ENCODE results near the gene OR11H7.
"Not testable (repeated sequence)": the region's sequence is repeated elsewhere in the genome, so short reads cannot be mapped to it uniquely, and the experiment has no call there.

OR11H7 gene

GRCh38 chr14:20219033-20219432 is 9.7 kb upstream of the OR11H7 start:
- Mint-ChIP-seq H3K9me3 (no peaks in the 10 kb centered on the region), H3K4me1 (ENCODE audit: low read depth) (no peaks in the 10 kb centered on the region), H3K27me3 (peaks cover 13% of the 10 kb centered on the region), H3K27ac (no peak overlapping the region), H3K36me3 (ENCODE audit: low read depth) (no peaks in the 10 kb centered on the region), H3K4me3 (no peak overlapping the region)
- no peak for DNase-seq

GRCh38 chr14:20223410-20223809 is 5.4 kb upstream of the OR11H7 start, which contains the start of gene OR11H6:
Gene OR11H6, plus strand, starts transcription at chr14:20223710. Its CDS starts 0 bp downstream, at chr14:20223710.
- DNase-seq, result no peak
- Mint-ChIP-seq H3K27ac (no peak within 1 kb of the TSS), H3K36me3 (ENCODE audit: low read depth) (no peaks in the 10 kb centered on the region), H3K4me1 (ENCODE audit: low read depth) (no peaks in the 10 kb centered on the region), H3K4me3 (no peak within 1 kb of the TSS), H3K9me3 (no peaks in the 10 kb centered on the region), H3K27me3 (peaks cover 16% of the 10 kb centered on the region)

GRCh38 chr14:20235415-20235814 is 6.6 kb downstream of the OR11H7 start:
- H3K4me1 Mint-ChIP-seq (ENCODE audit: low read depth); H3K4me3 Mint-ChIP-seq; H3K36me3 Mint-ChIP-seq (ENCODE audit: low read depth); H3K27me3 Mint-ChIP-seq; H3K27ac Mint-ChIP-seq; DNase-seq; H3K9me3 Mint-ChIP-seq: not testable (repeated sequence)

- H3K9me3 Mint-ChIP-seq, result peaks cover 1% of the 10 kb centered on the region
- H3K4me3 Mint-ChIP-seq, result no peak overlapping the region
- no peaks in the 10 kb centered on the region for H3K4me1 Mint-ChIP-seq (ENCODE audit: low read depth)
- no peak for DNase-seq
- H3K27me3 Mint-ChIP-seq, result no peaks in the 10 kb centered on the region
- H3K27ac Mint-ChIP-seq, result no peak overlapping the region
- H3K36me3 Mint-ChIP-seq (ENCODE audit: low read depth), result no peaks in the 10 kb centered on the region
These were observed 19.0 kb downstream of the OR11H7 start for GRCh38 chr14:20247646-20248246.

- Mint-ChIP-seq H3K36me3 (ENCODE audit: low read depth) (peaks cover 11% of the 10 kb centered on the region), H3K4me3 (no peak overlapping the region), H3K27ac (no peak overlapping the region), H3K9me3 (no peaks in the 10 kb centered on the region), H3K27me3 (no peaks in the 10 kb centered on the region), H3K4me1 (ENCODE audit: low read depth) (no peaks in the 10 kb centered on the region)
- no peak for DNase-seq
These were observed 33.9 kb downstream of the OR11H7 start for GRCh38 chr14:20262642-20263128.

GRCh38 chr14:20264361-20264760 is 35.6 kb downstream of the OR11H7 start:
- not testable (repeated sequence) for DNase-seq; H3K9me3 Mint-ChIP-seq; H3K4me3 Mint-ChIP-seq; H3K27ac Mint-ChIP-seq; H3K4me1 Mint-ChIP-seq (ENCODE audit: low read depth); H3K27me3 Mint-ChIP-seq
- H3K36me3 Mint-ChIP-seq (ENCODE audit: low read depth), result peaks cover 11% of the 10 kb centered on the region

GRCh38 chr14:20274062-20274461 is 45.3 kb downstream of the OR11H7 start:
- no peak overlapping the region for H3K27ac Mint-ChIP-seq
- no peak overlapping the region for H3K4me3 Mint-ChIP-seq
- peaks cover 39% of the 10 kb centered on the region for H3K9me3 Mint-ChIP-seq
- peaks cover 60% of the 10 kb centered on the region for H3K36me3 Mint-ChIP-seq (ENCODE audit: low read depth)
- H3K4me1 Mint-ChIP-seq (ENCODE audit: low read depth), result peaks cover 6% of the 10 kb centered on the region
- no peaks in the 10 kb centered on the region for H3K27me3 Mint-ChIP-seq
- no peak for DNase-seq

GRCh38 chr14:20277409-20277808 is 48.6 kb downstream of the OR11H7 start:
- Mint-ChIP-seq H3K27ac (no peak overlapping the region), H3K4me1 (ENCODE audit: low read depth) (peaks cover 22% of the 10 kb centered on the region), H3K4me3 (no peak overlapping the region), H3K27me3 (no peaks in the 10 kb centered on the region), H3K9me3 (peaks cover 30% of the 10 kb centered on the region), H3K36me3 (ENCODE audit: low read depth) (peaks cover 83% of the 10 kb centered on the region)
- DNase-seq, result no peak

GRCh38 chr14:20278414-20278813 is 49.6 kb downstream of the OR11H7 start:
- peaks cover 28% of the 10 kb centered on the region for H3K4me1 Mint-ChIP-seq (ENCODE audit: low read depth)
- H3K27me3 Mint-ChIP-seq, result no peaks in the 10 kb centered on the region
- peaks cover 84% of the 10 kb centered on the region for H3K36me3 Mint-ChIP-seq (ENCODE audit: low read depth)
- H3K9me3 Mint-ChIP-seq, result peaks cover 21% of the 10 kb centered on the region
- H3K27ac Mint-ChIP-seq, result no peak overlapping the region
- no peak for DNase-seq
- H3K4me3 Mint-ChIP-seq, result no peak overlapping the region

GRCh38 chr14:20280265-20280664 is 51.5 kb downstream of the OR11H7 start:
- DNase-seq, H3K4me3 Mint-ChIP-seq, H3K9me3 Mint-ChIP-seq, H3K27me3 Mint-ChIP-seq, H3K27ac Mint-ChIP-seq: not testable (repeated sequence)
- H3K4me1 Mint-ChIP-seq (ENCODE audit: low read depth), result peaks cover 28% of the 10 kb centered on the region
- H3K36me3 Mint-ChIP-seq (ENCODE audit: low read depth), result peaks cover 81% of the 10 kb centered on the region

All from activated T-cell treated with anti-CD3 and anti-CD28 coated beads, Interleukin-2, amount 50 U/mL, for 24 hours (primary cell).